MM.1S (cell line): Measurements from ENCODE around the gene FAM114A1.
"Not testable (repeated sequence)": the region's sequence is repeated elsewhere in the genome, so short reads cannot be mapped to it uniquely, and the experiment has no call there.

Source experiments
- DNase-seq: peaks from one replicate; pipeline ENCODE4 v3.0.0-alpha.2; 2015
- H2AFZ ChIP-seq: fragments of 300-600 bp; sonication (generic); 2 replicates; pipeline ENCODE4 v1.6.0; 2016; ENCODE audit warnings: antibody characterized with exemption, low read length
- H3F3A ChIP-seq: fragments of 300-600 bp; sonication (generic); 2 replicates; pipeline ENCODE4 v1.6.1; 2016; ENCODE audit warnings: mild to moderate bottlenecking, antibody characterized with exemption, low read length, moderate library complexity, mixed read lengths; ENCODE audit not compliant: insufficient read depth
- H3K27ac ChIP-seq: fragments of 300-600 bp; sonication (generic); 2 replicates; pipeline ENCODE4 v1.5.1; 2016; ENCODE audit warnings: mild to moderate bottlenecking, low read length
- H3K27me3 ChIP-seq: fragments of 300-600 bp; sonication (generic); replicated peaks from 2 replicates; pipeline ENCODE4 v1.6.0; 2016; ENCODE audit warnings: low read length; ENCODE audit not compliant: insufficient read depth
- H3K36me3 ChIP-seq: fragments of 300-600 bp; sonication (generic); replicated peaks from 2 replicates; pipeline ENCODE4 v1.6.1; 2016; ENCODE audit warnings: mild to moderate bottlenecking, low read length, mixed read lengths; ENCODE audit not compliant: insufficient read depth
- H3K4me1 ChIP-seq: fragments of 300-600 bp; sonication (generic); 2 replicates; pipeline ENCODE4 v1.6.1; 2016; ENCODE audit warnings: low read length, mixed read lengths
- H3K4me2 ChIP-seq: fragments of 300-600 bp; sonication (generic); 2 replicates; pipeline ENCODE4 v1.6.0; 2016; ENCODE audit warnings: low read depth, low read length
- H3K4me3 ChIP-seq: fragments of 300-600 bp; sonication (generic); 2 replicates; pipeline ENCODE4 v1.5.1; 2016; ENCODE audit warnings: low read length, mixed read lengths
- H3K79me2 ChIP-seq: fragments of 300-600 bp; sonication (generic); 2 replicates; pipeline ENCODE4 v1.6.1; 2016; ENCODE audit warnings: mixed run types, low read length, mixed read lengths
- H3K9ac ChIP-seq: fragments of 300-600 bp; sonication (generic); 2 replicates; pipeline ENCODE4 v1.6.1; 2016; ENCODE audit warnings: low read length, mixed read lengths
- H3K9me2 ChIP-seq: fragments of 300-600 bp; sonication (generic); replicated peaks from 2 replicates; pipeline ENCODE4 v1.6.1; 2016; ENCODE audit warnings: mild to moderate bottlenecking, low read length, mixed read lengths; ENCODE audit not compliant: insufficient read depth
- H3K9me3 ChIP-seq: fragments of 300-600 bp; sonication (generic); replicated peaks from 2 replicates; pipeline ENCODE4 v1.6.1; 2016; ENCODE audit warnings: mild to moderate bottlenecking, low read length, mixed read lengths; ENCODE audit not compliant: insufficient read depth
- H4K20me1 ChIP-seq: fragments of 300-600 bp; sonication (generic); 2 replicates; pipeline ENCODE4 v1.6.1; 2016; ENCODE audit warnings: mild to moderate bottlenecking, low read length, moderate library complexity, mixed read lengths; ENCODE audit not compliant: insufficient read depth
- EZH2 ChIP-seq: fragments of 300-600 bp; sonication (generic); optimal IDR thresholded peaks from 2 replicates; pipeline ENCODE3; 2017; ENCODE audit warnings: low read depth, mild to moderate bottlenecking, antibody characterized with exemption, low read length, mixed read lengths
- EZH2phosphoT487 ChIP-seq: fragments of 300-600 bp; sonication (generic); IDR thresholded peaks from 2 replicates; pipeline ENCODE4 v1.6.1; 2018; ENCODE audit warnings: antibody characterized with exemption, low read length
- TF ChIP-seq, protein P1 (sequence below): fragments of 300-600 bp; sonication (generic); IDR thresholded peaks from 2 replicates; pipeline ENCODE4 v1.5.1; 2016; ENCODE audit warnings: antibody characterized with exemption, low read length, mixed read lengths

The FAM114A1 gene

DNA sequence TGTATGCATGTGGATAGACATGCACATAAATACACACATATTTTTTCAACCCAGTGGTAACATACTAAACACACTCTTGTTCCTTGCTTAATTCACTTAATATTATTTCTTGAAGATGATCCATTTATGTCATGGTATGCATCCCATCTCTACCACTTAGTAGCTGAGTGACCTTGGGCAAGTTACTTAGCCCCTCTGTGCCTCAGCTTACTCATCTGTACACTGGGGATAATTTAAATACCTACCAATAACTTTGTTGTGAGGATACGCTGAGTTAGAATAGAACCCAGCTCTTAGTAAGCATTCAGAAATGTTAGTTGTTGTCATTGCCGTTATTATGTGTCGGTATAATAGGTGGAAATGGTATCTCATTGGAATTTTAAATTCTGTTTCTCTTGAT is 41.4 kb downstream of the FAM114A1 start:
- no peak overlapping the region for H3K4me2 ChIP-seq
- no peaks in the 10 kb centered on the region for H3K9me3 ChIP-seq
- H2AFZ ChIP-seq: no peak overlapping the region
- H3K27ac ChIP-seq: no peak overlapping the region
- TF ChIP-seq, protein P1, sequence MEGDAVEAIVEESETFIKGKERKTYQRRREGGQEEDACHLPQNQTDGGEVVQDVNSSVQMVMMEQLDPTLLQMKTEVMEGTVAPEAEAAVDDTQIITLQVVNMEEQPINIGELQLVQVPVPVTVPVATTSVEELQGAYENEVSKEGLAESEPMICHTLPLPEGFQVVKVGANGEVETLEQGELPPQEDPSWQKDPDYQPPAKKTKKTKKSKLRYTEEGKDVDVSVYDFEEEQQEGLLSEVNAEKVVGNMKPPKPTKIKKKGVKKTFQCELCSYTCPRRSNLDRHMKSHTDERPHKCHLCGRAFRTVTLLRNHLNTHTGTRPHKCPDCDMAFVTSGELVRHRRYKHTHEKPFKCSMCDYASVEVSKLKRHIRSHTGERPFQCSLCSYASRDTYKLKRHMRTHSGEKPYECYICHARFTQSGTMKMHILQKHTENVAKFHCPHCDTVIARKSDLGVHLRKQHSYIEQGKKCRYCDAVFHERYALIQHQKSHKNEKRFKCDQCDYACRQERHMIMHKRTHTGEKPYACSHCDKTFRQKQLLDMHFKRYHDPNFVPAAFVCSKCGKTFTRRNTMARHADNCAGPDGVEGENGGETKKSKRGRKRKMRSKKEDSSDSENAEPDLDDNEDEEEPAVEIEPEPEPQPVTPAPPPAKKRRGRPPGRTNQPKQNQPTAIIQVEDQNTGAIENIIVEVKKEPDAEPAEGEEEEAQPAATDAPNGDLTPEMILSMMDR: no peak
- TF ChIP-seq EZH2 (no peak), EZH2phosphoT487 (no peak)
- H3K36me3 ChIP-seq: no peaks in the 10 kb centered on the region
- no peaks in the 10 kb centered on the region for H3F3A ChIP-seq
- no peaks in the 10 kb centered on the region for H3K9me2 ChIP-seq
- H3K27me3 ChIP-seq: no peaks in the 10 kb centered on the region
- no peak for DNase-seq
- H3K4me3 ChIP-seq: no peak overlapping the region
- H3K9ac ChIP-seq: no peak overlapping the region
- H3K4me1 ChIP-seq: no peaks in the 10 kb centered on the region
- H3K79me2 ChIP-seq: no peaks in the 10 kb centered on the region
- no peaks in the 10 kb centered on the region for H4K20me1 ChIP-seq

DNA sequence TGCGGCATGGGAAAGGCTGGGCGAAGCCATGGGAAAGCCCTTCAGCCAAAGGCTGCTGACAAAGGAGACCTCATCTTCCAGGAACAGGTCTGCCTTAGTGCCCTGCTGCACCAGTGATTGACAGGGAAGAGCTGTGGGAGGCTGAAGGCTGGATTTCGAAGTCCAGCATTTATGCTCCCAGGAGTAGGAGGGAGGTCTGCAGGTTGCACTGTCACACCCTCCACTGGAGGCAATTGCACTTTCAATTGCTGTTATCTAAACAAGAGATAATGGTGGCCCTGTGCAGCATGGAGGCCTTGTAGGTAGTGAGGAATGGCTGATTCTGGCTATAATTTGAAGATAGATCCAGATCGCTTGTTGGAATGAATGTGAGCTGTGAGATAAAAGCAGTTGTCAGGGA is 43.7 kb downstream of the FAM114A1 start:
- Histone ChIP-seq H3K9ac (no peak overlapping the region), H3K4me1 (0 out of 2 replicates have a peak, but pooled peaks cover 7% of the 10 kb centered on the region), H3F3A (no peaks in the 10 kb centered on the region), H3K9me2 (no peaks in the 10 kb centered on the region), H2AFZ (no peak overlapping the region), H3K79me2 (no peaks in the 10 kb centered on the region), H3K4me3 (no peak overlapping the region), H3K27me3 (no peaks in the 10 kb centered on the region), H3K9me3 (no peaks in the 10 kb centered on the region), H3K36me3 (no peaks in the 10 kb centered on the region), H3K27ac (no peak overlapping the region), H3K4me2 (no peak overlapping the region), H4K20me1 (no peaks in the 10 kb centered on the region)
- no peak for TF ChIP-seq EZH2
- TF ChIP-seq, protein P1: no peak
- TF ChIP-seq EZH2phosphoT487: no peak
- no peak for DNase-seq

DNA sequence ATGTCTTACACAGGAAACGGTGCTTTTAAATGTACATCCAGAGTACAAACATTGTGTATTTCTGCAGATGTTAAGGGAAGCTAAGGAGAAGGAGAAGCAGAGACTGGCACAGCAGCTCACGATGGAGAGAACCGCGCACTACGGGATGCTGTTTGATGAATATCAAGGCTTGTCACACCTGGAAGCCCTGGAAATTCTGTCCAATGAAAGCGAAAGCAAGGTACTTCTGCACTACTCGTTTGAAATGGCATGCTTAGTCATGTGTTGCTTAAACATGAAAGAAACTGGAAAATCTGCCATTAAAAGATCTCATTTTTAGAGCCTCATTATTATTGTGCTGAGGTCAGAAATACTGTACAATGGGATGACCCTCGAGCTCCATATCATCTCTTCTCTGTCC is 47.2 kb downstream of the FAM114A1 start:
- Histone ChIP-seq H3K4me1 (0 out of 2 replicates have a peak, but pooled peaks cover 7% of the 10 kb centered on the region), H3K9ac (no peak overlapping the region), H3K36me3 (no peaks in the 10 kb centered on the region), H3K4me2 (peak overlapping the region; percentile 62), H3K27me3 (no peaks in the 10 kb centered on the region), H2AFZ (peak overlapping the region; percentile 65), H4K20me1 (no peaks in the 10 kb centered on the region), H3F3A (no peaks in the 10 kb centered on the region), H3K27ac (no peak overlapping the region), H3K9me2 (no peaks in the 10 kb centered on the region), H3K79me2 (no peaks in the 10 kb centered on the region), H3K4me3 (peak overlapping the region; percentile 23; the same call in 1 of the 2 replicates), H3K9me3 (no peaks in the 10 kb centered on the region)
- DNase-seq: peak; percentile 52
- TF ChIP-seq, protein P1: no peak
- TF ChIP-seq EZH2: no peak

DNA sequence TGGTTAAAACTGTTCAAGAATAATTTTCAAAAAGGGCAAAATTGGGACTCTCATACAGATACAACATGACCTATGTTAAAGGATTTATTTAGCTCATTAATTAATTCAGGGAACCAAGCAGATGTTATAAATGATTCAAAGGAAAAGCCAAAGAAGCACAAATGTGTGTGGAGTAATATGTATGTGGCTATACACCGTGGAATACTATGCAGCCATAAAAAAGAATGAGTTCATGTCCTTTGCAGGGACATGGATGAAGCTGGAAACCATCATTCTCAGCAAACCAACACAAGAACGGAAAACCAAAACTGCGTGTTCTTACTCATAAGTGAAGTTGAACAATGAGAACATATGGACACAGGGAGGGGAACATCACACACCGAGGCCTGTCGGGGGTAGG is 48.7 kb downstream of the FAM114A1 start:
- H3K9me3 ChIP-seq: not testable (repeated sequence)

More for the DNA sequence above, 48.7 kb downstream of the FAM114A1 start:
- not testable (repeated sequence) for H3K9ac ChIP-seq, H3K79me2 ChIP-seq, DNase-seq, H3K9me2 ChIP-seq, H4K20me1 ChIP-seq, H3K27ac ChIP-seq, H3K36me3 ChIP-seq, H3K27me3 ChIP-seq, H3K4me2 ChIP-seq, H3K4me3 ChIP-seq, H2AFZ ChIP-seq, H3F3A ChIP-seq, H3K4me1 ChIP-seq
